Ishikawa (cell line): Measurements from ENCODE around the gene TWNK.

Source experiments
- CEBPB ChIP-seq: IDR thresholded peaks from 2 replicates; pipeline ENCODE4 v1.6.1; 2012
- CREB1 ChIP-seq: IDR thresholded peaks from 2 replicates; pipeline ENCODE4 v1.6.1; 2012; ENCODE audit warnings: low read depth
- EGR1 ChIP-seq: IDR thresholded peaks from 2 replicates; pipeline ENCODE4 v1.6.1; 2012
- EP300 ChIP-seq: IDR thresholded peaks from 2 replicates; pipeline ENCODE4 v1.6.1; 2012; ENCODE audit warnings: borderline replicate concordance
- FOXM1 ChIP-seq: IDR thresholded peaks from 2 replicates; pipeline ENCODE4 v1.6.1; 2012; ENCODE audit warnings: low read depth, borderline replicate concordance
- MAX ChIP-seq: IDR thresholded peaks from 2 replicates; pipeline ENCODE4 v1.6.1; 2012
- NFIC ChIP-seq: IDR thresholded peaks from 2 replicates; pipeline ENCODE4 v1.6.1; 2012
- RAD21 ChIP-seq: IDR thresholded peaks from 2 replicates; pipeline ENCODE4 v1.6.1; 2012; ENCODE audit warnings: low read depth
- REST ChIP-seq: IDR thresholded peaks from 2 replicates; pipeline ENCODE4 v1.6.1; 2012; ENCODE audit warnings: low read depth, mild to moderate bottlenecking
- TAF1 ChIP-seq: IDR thresholded peaks from 2 replicates; pipeline ENCODE4 v1.6.1; 2012; ENCODE audit warnings: low read depth, mild to moderate bottlenecking
- TCF12 ChIP-seq: IDR thresholded peaks from 2 replicates; pipeline ENCODE4 v1.6.1; 2012; ENCODE audit warnings: low read depth
- TEAD4 ChIP-seq: IDR thresholded peaks from 2 replicates; pipeline ENCODE4 v1.6.1; 2012
- USF1 ChIP-seq: IDR thresholded peaks from 2 replicates; pipeline ENCODE4 v1.6.1; 2012
- YY1 ChIP-seq: IDR thresholded peaks from 2 replicates; pipeline ENCODE4 v1.6.1; 2012; ENCODE audit warnings: low read depth
- ZBTB7A ChIP-seq: IDR thresholded peaks from 2 replicates; pipeline ENCODE4 v1.6.1; 2012; ENCODE audit warnings: low read depth

The TWNK gene

GRCh38 chr10:100995181-100995580, 7.8 kb downstream of the TWNK start:
- TF ChIP-seq EP300 (no peak), FOXM1 (no peak), REST (no peak)

- TF ChIP-seq RAD21 = no peak
- peak; percentile 93 for TF ChIP-seq USF1
- TF ChIP-seq TAF1 = peak; percentile 65; the same call in 1 of the 2 replicates
- TF ChIP-seq NFIC = no peak; the same call in 1 of the 2 replicates
- TF ChIP-seq ZBTB7A = peak; percentile 96
- no peak for TF ChIP-seq FOXM1
- no peak for TF ChIP-seq TCF12
- peak; percentile 4; the same call in 1 of the 2 replicates for TF ChIP-seq EGR1
Measured at GRCh38 chr10:100996678-100997359, 9.5 kb downstream of the TWNK start.

GRCh38 chr10:100997360-100998182, 10.2 kb downstream of the TWNK start:
- TF ChIP-seq RAD21 (peak; percentile 19; the same call in 1 of the 2 replicates), MAX (peak; percentile 87), EGR1 (no peak), USF1 (peak; percentile 94), TCF12 (peak; percentile 29; the same call in 1 of the 2 replicates), FOXM1 (peak; percentile 51; the same call in 1 of the 2 replicates)

GRCh38 chr10:100998183-100998990, 11.0 kb downstream of the TWNK start:
- peak; percentile 65; the same call in 1 of the 2 replicates for TF ChIP-seq TCF12
- no peak for TF ChIP-seq CREB1
- TF ChIP-seq NFIC = peak; percentile 95
- TF ChIP-seq EP300 = no peak
- peak; percentile 49; the same call in 1 of the 2 replicates for TF ChIP-seq EGR1
- TF ChIP-seq FOXM1 = 0 out of 2 replicates have a peak, but pooled peaks have one; percentile 7
- peak; percentile 96 for TF ChIP-seq ZBTB7A
- peak; percentile 72 for TF ChIP-seq USF1
- TF ChIP-seq TEAD4 = peak; percentile 26; the same call in 1 of the 2 replicates
- no peak for TF ChIP-seq MAX

- peak; percentile 44; the same call in 1 of the 2 replicates for TF ChIP-seq RAD21
- TF ChIP-seq FOXM1 = no peak
- 0 out of 2 replicates have a peak, but pooled peaks have one; percentile 8 for TF ChIP-seq ZBTB7A
- no peak for TF ChIP-seq EGR1
- TF ChIP-seq REST = no peak; the same call in 1 of the 2 replicates
- TF ChIP-seq MAX = peak; percentile 54
- peak; percentile 51; the same call in 1 of the 2 replicates for TF ChIP-seq YY1
- TF ChIP-seq CREB1 = peak; percentile 45
- peak; percentile 65; the same call in 1 of the 2 replicates for TF ChIP-seq TAF1
- TF ChIP-seq USF1 = peak; percentile 8; the same call in 1 of the 2 replicates
- TF ChIP-seq CEBPB = no peak
- TF ChIP-seq TEAD4 = 0 out of 2 replicates have a peak, but pooled peaks have one; percentile 19
- TF ChIP-seq EP300 = peak; percentile 44; the same call in 1 of the 2 replicates
- TF ChIP-seq TCF12 = peak; percentile 75; the same call in 1 of the 2 replicates
- no peak for TF ChIP-seq NFIC
Measured at GRCh38 chr10:100998991-100999741, 11.8 kb downstream of the TWNK start.
